OCI-LY1 (cell line): ENCODE measurements around the gene MYEF2.

Experiments
- H2AFZ ChIP-seq: fragments of 200-600 bp; sonication (generic), shearing (Covaris generic); 2 replicates; pipeline ENCODE4 v1.6.0; 2014; ENCODE audit warnings: antibody characterized with exemption, mild to moderate bottlenecking, low read length
- H3F3A ChIP-seq: fragments of 200-600 bp; sonication (generic), shearing (Covaris generic); 2 replicates; pipeline ENCODE4 v1.6.0; 2014; ENCODE audit warnings: mild to moderate bottlenecking, antibody characterized with exemption, low read length, moderate library complexity; ENCODE audit not compliant: insufficient read depth
- H3K27ac ChIP-seq: fragments of 200-600 bp; sonication (generic); 2 replicates; pipeline ENCODE4 v1.5.1; 2014; ENCODE audit warnings: low read length, mixed run types, mild to moderate bottlenecking, low read depth; ENCODE audit not compliant: poor library complexity, severe bottlenecking
- H3K27me3 ChIP-seq: fragments of 200-600 bp; sonication (generic); 2 replicates; pipeline ENCODE4 v1.6.0; 2014; ENCODE audit warnings: antibody characterized with exemption, mild to moderate bottlenecking, low read length, moderate library complexity; ENCODE audit not compliant: insufficient read depth
- H3K36me3 ChIP-seq: fragments of 200-600 bp; sonication (generic); 2 replicates; pipeline ENCODE4 v1.6.1; 2014; ENCODE audit warnings: mild to moderate bottlenecking, antibody characterized with exemption, low read length, moderate library complexity, mixed read lengths; ENCODE audit not compliant: insufficient read depth
- H3K4me1 ChIP-seq: fragments of 200-600 bp; sonication (generic); 2 replicates; pipeline ENCODE4 v1.5.1; 2014; ENCODE audit warnings: mild to moderate bottlenecking, low read length, moderate library complexity; ENCODE audit not compliant: insufficient read depth, severe bottlenecking
- H3K4me2 ChIP-seq: fragments of 200-600 bp; sonication (generic), shearing (Covaris generic); 2 replicates; pipeline ENCODE4 v1.6.1; 2014; ENCODE audit warnings: low read length
- H3K4me3 ChIP-seq: fragments of 200-600 bp; sonication (generic); 2 replicates; pipeline ENCODE4 v1.5.1; 2014; ENCODE audit warnings: low read length, low read depth, mild to moderate bottlenecking, mixed read lengths; ENCODE audit not compliant: poor library complexity, severe bottlenecking
- H3K79me2 ChIP-seq: fragments of 200-600 bp; shearing (Covaris generic); 2 replicates; pipeline ENCODE4 v1.6.1; 2016; ENCODE audit warnings: mixed run types, low read length, mixed read lengths; ENCODE audit not compliant: insufficient read depth
- H3K9ac ChIP-seq: fragments of 200-600 bp; sonication (generic), shearing (Covaris generic); 2 replicates; pipeline ENCODE4 v1.6.1; 2014; ENCODE audit warnings: mild to moderate bottlenecking, low read length, mixed read lengths
- H3K9me2 ChIP-seq: fragments of 200-600 bp; sonication (generic), shearing (Covaris generic); 2 replicates; pipeline ENCODE4 v1.6.1; 2014; ENCODE audit warnings: low read depth, mild to moderate bottlenecking, low read length, mixed read lengths
- H3K9me3 ChIP-seq: fragments of 200-600 bp; shearing (Covaris generic); 2 replicates; pipeline ENCODE4 v1.6.1; 2014; ENCODE audit warnings: low read length, mixed read lengths
- H4K20me1 ChIP-seq: fragments of 200-600 bp; sonication (generic), shearing (Covaris generic); 2 replicates; pipeline ENCODE4 v1.6.0; 2016; ENCODE audit warnings: mild to moderate bottlenecking, low read length; ENCODE audit not compliant: insufficient read depth
- CTCF ChIP-seq: fragments of 200-600 bp; sonication (generic), shearing (Covaris generic); IDR thresholded peaks from 2 replicates; pipeline ENCODE4 v1.5.1; 2017; ENCODE audit warnings: mild to moderate bottlenecking, antibody characterized with exemption, low read length, moderate library complexity, mixed read lengths
- EZH2 ChIP-seq: fragments of 200-600 bp; sonication (generic), shearing (Covaris generic); IDR thresholded peaks from 2 replicates; pipeline ENCODE4 v1.8.0; 2017; ENCODE audit warnings: borderline replicate concordance, mixed run types, mild to moderate bottlenecking, antibody characterized with exemption, low read length, moderate library complexity, mixed read lengths

The MYEF2 gene

GRCh38 chr15:48102167-48102566 is 75.9 kb downstream of the MYEF2 start:
- Histone ChIP-seq H3K4me1 (no peaks in the 10 kb centered on the region), H3K36me3 (no peaks in the 10 kb centered on the region), H3K4me2 (no peak overlapping the region), H4K20me1 (no peaks in the 10 kb centered on the region), H3K9ac (no peak overlapping the region), H3K79me2 (no peaks in the 10 kb centered on the region), H2AFZ (no peak overlapping the region), H3K27ac (no peak overlapping the region), H3K4me3 (no peak overlapping the region), H3K9me3 (no peaks in the 10 kb centered on the region), H3K9me2 (no peaks in the 10 kb centered on the region), H3K27me3 (no peaks in the 10 kb centered on the region), H3F3A (no peaks in the 10 kb centered on the region)
- TF ChIP-seq CTCF (no peak), EZH2 (no peak)

GRCh38 chr15:48101376-48101961 is 76.6 kb downstream of the MYEF2 start:
- H3K9me2 ChIP-seq: no peaks in the 10 kb centered on the region
- H3K9me3 ChIP-seq: no peaks in the 10 kb centered on the region
- H3K4me3 ChIP-seq: no peak overlapping the region
- H3K27me3 ChIP-seq: no peaks in the 10 kb centered on the region
- H3K36me3 ChIP-seq: no peaks in the 10 kb centered on the region
- TF ChIP-seq CTCF: no peak
- no peak for TF ChIP-seq EZH2
- no peak overlapping the region for H2AFZ ChIP-seq
- H3K4me2 ChIP-seq: no peak overlapping the region
- no peaks in the 10 kb centered on the region for H3K79me2 ChIP-seq
- H3F3A ChIP-seq: no peaks in the 10 kb centered on the region
- H4K20me1 ChIP-seq: no peaks in the 10 kb centered on the region
- no peaks in the 10 kb centered on the region for H3K4me1 ChIP-seq
- H3K9ac ChIP-seq: no peak overlapping the region
- H3K27ac ChIP-seq: no peak overlapping the region

GRCh38 chr15:48097264-48097663 is 80.8 kb downstream of the MYEF2 start:
- H3K4me2 ChIP-seq: no peak overlapping the region
- TF ChIP-seq CTCF (no peak), EZH2 (no peak)

More at GRCh38 chr15:48097264-48097663, 80.8 kb downstream of the MYEF2 start:
- H3F3A ChIP-seq: no peaks in the 10 kb centered on the region
- H3K4me3 ChIP-seq: no peak overlapping the region
- no peaks in the 10 kb centered on the region for H4K20me1 ChIP-seq
- no peaks in the 10 kb centered on the region for H3K79me2 ChIP-seq
- no peaks in the 10 kb centered on the region for H3K36me3 ChIP-seq
- H3K9ac ChIP-seq: no peak overlapping the region
- H3K4me1 ChIP-seq: no peaks in the 10 kb centered on the region
- no peaks in the 10 kb centered on the region for H3K9me3 ChIP-seq
- no peaks in the 10 kb centered on the region for H3K27me3 ChIP-seq
- H3K27ac ChIP-seq: no peak overlapping the region
- H2AFZ ChIP-seq: no peak overlapping the region
- no peaks in the 10 kb centered on the region for H3K9me2 ChIP-seq
